ENCODE results near the gene GREB1.

Gene GREB1

DNA sequence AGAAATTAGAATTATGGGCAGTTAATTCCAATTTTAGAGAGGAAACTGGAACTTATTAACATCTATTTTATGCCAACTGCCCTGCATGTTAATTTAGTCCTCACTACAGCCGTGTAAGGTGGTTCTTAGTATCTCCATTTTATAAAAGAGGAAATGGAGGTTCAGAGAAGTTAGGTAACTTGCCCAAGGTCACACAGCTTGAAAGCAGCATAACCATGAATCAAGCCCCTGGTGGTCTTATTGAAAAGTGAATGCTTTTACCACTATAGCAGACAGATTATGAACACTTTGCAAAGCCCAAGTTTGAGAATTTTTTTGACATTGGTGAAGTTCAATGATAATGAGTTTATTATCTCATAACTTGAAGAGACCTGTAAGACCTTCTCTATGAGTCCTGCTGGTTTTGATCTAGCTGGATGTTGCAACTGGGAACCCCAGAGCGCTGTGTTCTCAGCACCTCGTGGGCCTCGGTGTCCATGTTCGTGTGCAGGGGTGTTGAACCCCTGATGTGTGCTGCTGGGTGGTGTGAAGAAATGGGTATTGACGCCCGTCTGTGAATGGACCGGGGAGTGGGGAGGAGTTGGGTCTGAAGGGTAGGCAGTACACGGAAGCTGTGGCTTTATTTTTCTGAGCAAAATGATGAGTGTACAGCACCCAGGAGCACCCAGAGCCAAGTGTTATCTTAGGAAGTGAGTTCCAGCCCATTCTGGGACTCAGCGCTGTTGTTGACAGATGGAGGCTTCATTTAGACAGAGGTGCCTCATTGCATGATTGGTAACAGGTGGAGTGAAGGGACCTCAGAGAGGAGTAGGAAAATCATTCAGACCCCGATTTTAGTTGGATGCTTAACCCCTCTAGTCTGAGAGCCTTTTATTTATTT lies 9.7 kb downstream of the GREB1 start:
- Histone ChIP-seq H3K9me3 (ENCODE audit: insufficient read depth, low read length) (no peaks in the 10 kb centered on the region), H4K20me1 (ENCODE audit: insufficient read depth, low read length) (no peaks in the 10 kb centered on the region), H3K27me3 (ENCODE audit: low read depth, low read length) (no peaks in the 10 kb centered on the region), H3K4me2 (ENCODE audit: low read length) (no peak overlapping the region), H2AFZ (ENCODE audit: low read depth, low read length) (no peak overlapping the region), H3K4me3 (ENCODE audit: low read length) (no peak overlapping the region), H3K36me3 (replicated peaks; ENCODE audit: low read depth, low read length) (no peaks in the 10 kb centered on the region), H3K27ac (ENCODE audit: low read length) (no peak overlapping the region), H3K9ac (ENCODE audit: low read length) (no peak overlapping the region), H3K79me2 (ENCODE audit: low read length) (no peaks in the 10 kb centered on the region), H3K4me1 (ENCODE audit: low read length) (peaks cover 12% of the 10 kb centered on the region)
- TF ChIP-seq, protein P1, sequence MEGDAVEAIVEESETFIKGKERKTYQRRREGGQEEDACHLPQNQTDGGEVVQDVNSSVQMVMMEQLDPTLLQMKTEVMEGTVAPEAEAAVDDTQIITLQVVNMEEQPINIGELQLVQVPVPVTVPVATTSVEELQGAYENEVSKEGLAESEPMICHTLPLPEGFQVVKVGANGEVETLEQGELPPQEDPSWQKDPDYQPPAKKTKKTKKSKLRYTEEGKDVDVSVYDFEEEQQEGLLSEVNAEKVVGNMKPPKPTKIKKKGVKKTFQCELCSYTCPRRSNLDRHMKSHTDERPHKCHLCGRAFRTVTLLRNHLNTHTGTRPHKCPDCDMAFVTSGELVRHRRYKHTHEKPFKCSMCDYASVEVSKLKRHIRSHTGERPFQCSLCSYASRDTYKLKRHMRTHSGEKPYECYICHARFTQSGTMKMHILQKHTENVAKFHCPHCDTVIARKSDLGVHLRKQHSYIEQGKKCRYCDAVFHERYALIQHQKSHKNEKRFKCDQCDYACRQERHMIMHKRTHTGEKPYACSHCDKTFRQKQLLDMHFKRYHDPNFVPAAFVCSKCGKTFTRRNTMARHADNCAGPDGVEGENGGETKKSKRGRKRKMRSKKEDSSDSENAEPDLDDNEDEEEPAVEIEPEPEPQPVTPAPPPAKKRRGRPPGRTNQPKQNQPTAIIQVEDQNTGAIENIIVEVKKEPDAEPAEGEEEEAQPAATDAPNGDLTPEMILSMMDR (IDR thresholded peaks at IDR 0.05; ENCODE audit: low read depth, low read length), result no peak
- TF ChIP-seq EZH2phosphoT487 (IDR thresholded peaks at IDR 0.05; ENCODE audit: low read depth), result no peak

DNA sequence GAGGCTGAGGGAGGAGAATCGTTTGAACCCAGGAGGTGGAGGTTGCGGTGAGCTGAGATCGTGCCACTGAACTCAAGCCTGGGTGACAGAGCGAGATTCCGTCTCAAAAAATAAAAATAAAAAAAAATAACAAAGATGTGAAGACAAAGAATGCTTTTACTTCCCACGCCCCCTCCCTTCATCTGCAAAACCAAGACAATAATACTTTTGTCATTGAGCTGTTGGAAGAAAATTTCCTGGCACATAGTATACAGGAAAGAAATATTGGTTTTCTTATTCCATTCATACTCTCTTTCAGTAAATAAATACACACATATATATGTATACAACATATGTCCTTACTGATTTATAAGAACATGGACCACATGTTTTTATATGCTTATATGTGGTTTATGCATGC lies 12.2 kb downstream of the GREB1 start:
- peaks cover 12% of the 10 kb centered on the region for H3K4me1 ChIP-seq (ENCODE audit: low read length)
- H3K27ac ChIP-seq (ENCODE audit: low read length), result no peak overlapping the region
- no peaks in the 10 kb centered on the region for H3K79me2 ChIP-seq (ENCODE audit: low read length)
- no peak overlapping the region for H3K4me3 ChIP-seq (ENCODE audit: low read length)
- no peaks in the 10 kb centered on the region for H4K20me1 ChIP-seq (ENCODE audit: insufficient read depth, low read length)
- no peak overlapping the region for H2AFZ ChIP-seq (ENCODE audit: low read depth, low read length)
- TF ChIP-seq EZH2phosphoT487 (IDR thresholded peaks at IDR 0.05; ENCODE audit: low read depth), result no peak
- TF ChIP-seq, protein P1 (IDR thresholded peaks at IDR 0.05; ENCODE audit: low read depth, low read length), result no peak
- no peak overlapping the region for H3K9ac ChIP-seq (ENCODE audit: low read length)
- H3K27me3 ChIP-seq (ENCODE audit: low read depth, low read length), result no peaks in the 10 kb centered on the region
- H3K36me3 ChIP-seq (replicated peaks; ENCODE audit: low read depth, low read length), result no peaks in the 10 kb centered on the region
- H3K9me3 ChIP-seq (ENCODE audit: insufficient read depth, low read length), result no peaks in the 10 kb centered on the region
- H3K4me2 ChIP-seq (ENCODE audit: low read length), result no peak overlapping the region

DNA sequence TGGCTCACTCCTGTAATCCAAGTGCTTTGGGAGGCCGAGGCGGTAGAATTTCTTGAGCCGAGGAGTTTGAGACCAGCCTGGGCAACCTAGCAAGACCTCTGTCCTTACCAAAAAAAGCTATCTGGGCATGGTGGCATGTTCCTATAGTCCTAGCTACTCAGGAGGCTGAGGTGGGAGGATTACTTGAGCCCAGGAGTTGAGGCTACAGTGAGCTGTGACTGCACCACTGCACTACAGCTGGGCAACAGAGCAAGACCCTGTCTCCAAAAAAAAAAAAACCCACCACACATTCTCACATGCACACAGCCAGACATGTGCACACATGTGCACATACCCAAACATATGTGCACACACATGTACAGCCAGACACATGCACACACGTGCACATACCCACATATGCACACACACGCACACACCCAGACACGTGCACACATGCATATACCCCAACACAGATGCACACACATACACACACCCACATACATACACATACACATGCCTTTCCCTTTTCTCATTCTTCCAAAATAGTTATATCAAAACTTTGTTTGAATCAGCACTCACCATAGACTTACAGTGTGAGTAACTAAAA lies 14.2 kb downstream of the GREB1 start:
- no peaks in the 10 kb centered on the region for H3K4me1 ChIP-seq (ENCODE audit: low read length)
- H3K27me3 ChIP-seq (ENCODE audit: low read depth, low read length), result no peaks in the 10 kb centered on the region
- no peaks in the 10 kb centered on the region for H3K36me3 ChIP-seq (replicated peaks; ENCODE audit: low read depth, low read length)
- no peaks in the 10 kb centered on the region for H3K79me2 ChIP-seq (ENCODE audit: low read length)
- no peaks in the 10 kb centered on the region for H3K9me3 ChIP-seq (ENCODE audit: insufficient read depth, low read length)
- no peak overlapping the region for H3K4me3 ChIP-seq (ENCODE audit: low read length)
- H4K20me1 ChIP-seq (ENCODE audit: insufficient read depth, low read length), result no peaks in the 10 kb centered on the region
- no peak overlapping the region for H3K9ac ChIP-seq (ENCODE audit: low read length)
- H2AFZ ChIP-seq (ENCODE audit: low read depth, low read length), result no peak overlapping the region
- no peak overlapping the region for H3K27ac ChIP-seq (ENCODE audit: low read length)
- TF ChIP-seq EZH2phosphoT487 (IDR thresholded peaks at IDR 0.05; ENCODE audit: low read depth), result no peak
- TF ChIP-seq, protein P1 (IDR thresholded peaks at IDR 0.05; ENCODE audit: low read depth, low read length), result no peak
- no peak overlapping the region for H3K4me2 ChIP-seq (ENCODE audit: low read length)

DNA sequence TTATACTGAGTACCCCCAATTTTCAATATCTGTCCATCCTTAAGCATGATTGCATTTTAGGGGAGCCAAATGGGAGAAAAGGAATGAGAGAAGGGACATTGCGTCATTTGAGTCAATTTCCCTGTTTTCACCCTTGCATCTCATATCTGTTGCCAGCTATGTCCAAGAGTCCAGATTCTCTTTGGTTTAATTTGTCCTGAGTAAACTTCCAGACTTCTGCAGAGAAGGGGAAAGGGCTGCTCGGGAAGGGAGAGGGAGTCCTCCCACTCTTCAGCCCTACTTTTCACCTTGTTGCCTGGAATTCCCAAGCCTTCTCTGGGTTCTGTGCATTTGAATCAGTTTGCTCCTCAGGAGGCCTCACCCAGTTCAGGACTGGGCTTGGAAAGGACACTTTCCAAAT lies 16.5 kb downstream of the GREB1 start:
- Histone ChIP-seq H2AFZ (ENCODE audit: low read depth, low read length) (no peak overlapping the region), H4K20me1 (ENCODE audit: insufficient read depth, low read length) (no peaks in the 10 kb centered on the region), H3K4me2 (ENCODE audit: low read length) (no peak overlapping the region), H3K4me3 (ENCODE audit: low read length) (no peak overlapping the region), H3K27ac (ENCODE audit: low read length) (no peak overlapping the region), H3K36me3 (replicated peaks; ENCODE audit: low read depth, low read length) (no peaks in the 10 kb centered on the region), H3K4me1 (ENCODE audit: low read length) (no peaks in the 10 kb centered on the region), H3K79me2 (ENCODE audit: low read length) (no peaks in the 10 kb centered on the region), H3K27me3 (ENCODE audit: low read depth, low read length) (peaks cover 13% of the 10 kb centered on the region), H3K9ac (ENCODE audit: low read length) (no peak overlapping the region), H3K9me3 (ENCODE audit: insufficient read depth, low read length) (no peaks in the 10 kb centered on the region)
- TF ChIP-seq, protein P1 (IDR thresholded peaks at IDR 0.05; ENCODE audit: low read depth, low read length), result no peak
- TF ChIP-seq EZH2phosphoT487 (IDR thresholded peaks at IDR 0.05; ENCODE audit: low read depth), result no peak

Data from OCI-LY3 (cell line).